IMR-90 (cell line): ENCODE data around the gene GCLC. TPM values are rescaled to one million over a fixed set of nuclear protein-coding genes. Genes with fewer than 3 reads are reported as not detected.

Source experiments
- ATAC-seq: fragments of 200-7000 bp; cut with Tn5 transposase; 2 replicates; pipeline ENCODE4 v1.9.1; 2020; ENCODE audit warnings: low read depth, mild to moderate bottlenecking, moderate library complexity
- BruUV-seq: library from RNA; stranded (reverse); fragments of 400-500 nt; replicated peaks from 2 replicates; lab custom pipeline; 2021; lab: Mats Ljungman, UMichigan
- CTCF ChIA-PET: fragments of 300-600 bp; formaldehyde crosslinking; extraction: SDS; loops from one replicate; lab custom pipeline; 2021; ENCODE audit warnings: antibody characterized with exemption; lab: Yijun Ruan, JAX
- POLR2A ChIA-PET: fragments of 300-600 bp; sonication (Branson Sonifier 250); formaldehyde crosslinking; loops from one replicate; lab custom pipeline; 2022; ENCODE audit warnings: antibody characterized with exemption; ENCODE audit not compliant: unreplicated experiment; lab: Charles Lee
- DNase-seq: peaks from one replicate; pipeline ENCODE4 v3.0.0; 2013
- H2AFZ ChIP-seq: replicated peaks from 2 replicates; pipeline ENCODE3; 2013; ENCODE audit warnings: low read length, mild to moderate bottlenecking; ENCODE audit not compliant: poor library complexity
- H2AK5ac ChIP-seq: 2 replicates; pipeline ENCODE4 v1.6.1; 2013; ENCODE audit warnings: low read depth, low read length, inconsistent platforms
- H2AK9ac ChIP-seq: replicated peaks from 2 replicates; pipeline ENCODE3; 2013; ENCODE audit warnings: mild to moderate bottlenecking, low read depth, low read length, moderate library complexity; ENCODE audit not compliant: poor library complexity
- H2BK120ac ChIP-seq: 2 replicates; pipeline ENCODE4 v1.6.1; 2013; ENCODE audit warnings: low read depth, low read length, inconsistent platforms
- H2BK15ac ChIP-seq: 3 replicates; pipeline ENCODE4 v1.6.1; 2013; ENCODE audit warnings: low read depth, low read length, inconsistent platforms
- H2BK20ac ChIP-seq: 2 replicates; pipeline ENCODE4 v1.6.1; 2013; ENCODE audit warnings: low read depth, mild to moderate bottlenecking, inconsistent platforms, low read length, moderate library complexity
- H2BK5ac ChIP-seq: 2 replicates; pipeline ENCODE4 v1.6.1; 2013; ENCODE audit warnings: mild to moderate bottlenecking, low read depth, low read length, inconsistent platforms; ENCODE audit not compliant: poor library complexity, severe bottlenecking
- H3K14ac ChIP-seq: replicated peaks from 2 replicates; pipeline ENCODE4 v1.6.1; 2013; ENCODE audit warnings: low read depth, low read length, inconsistent platforms
- H3K18ac ChIP-seq: 2 replicates; pipeline ENCODE4 v1.6.1; 2013; ENCODE audit warnings: low read depth, low read length, control low read depth
- H3K23ac ChIP-seq: 2 replicates; pipeline ENCODE4 v1.6.1; 2013; ENCODE audit warnings: low read depth, low read length, inconsistent platforms
- H3K27ac ChIP-seq: 2 replicates; pipeline ENCODE4 v1.5.1; 2013; ENCODE audit warnings: mild to moderate bottlenecking, control low read depth, low read length; ENCODE audit not compliant: insufficient read depth
- H3K27me3 ChIP-seq: 2 replicates; pipeline ENCODE4 v1.6.1; 2013; ENCODE audit warnings: low read length; ENCODE audit not compliant: control insufficient read depth, insufficient read depth
- H3K36me3 ChIP-seq: 2 replicates; pipeline ENCODE4 v1.6.1; 2013; ENCODE audit warnings: low read length, mixed read lengths; ENCODE audit not compliant: control insufficient read depth, insufficient read depth
- H3K4ac ChIP-seq: 2 replicates; pipeline ENCODE4 v1.6.1; 2013; ENCODE audit warnings: low read depth, low read length, inconsistent platforms
- H3K4me1 ChIP-seq: 2 replicates; pipeline ENCODE4 v1.6.1; 2013; ENCODE audit warnings: low read length, mixed read lengths; ENCODE audit not compliant: control insufficient read depth, insufficient read depth
- H3K4me2 ChIP-seq: 2 replicates; pipeline ENCODE4 v1.6.1; 2013; ENCODE audit warnings: low read depth, mild to moderate bottlenecking, control low read depth, low read length, moderate library complexity
- H3K4me3 ChIP-seq: 2 replicates; pipeline ENCODE4 v1.5.1; 2013; ENCODE audit warnings: low read depth, mild to moderate bottlenecking, control low read depth, low read length, moderate library complexity; ENCODE audit not compliant: insufficient read depth
- H3K56ac ChIP-seq: 2 replicates; pipeline ENCODE4 v1.6.1; 2013; ENCODE audit warnings: low read length, inconsistent platforms; ENCODE audit not compliant: insufficient read depth; ENCODE audit errors: extremely low read depth
- H3K79me1 ChIP-seq, 2 experiments: 2 replicates each; pipeline ENCODE4 v1.6.1; 2013; ENCODE audit warnings: low read length in 2 of 2, inconsistent platforms in 1 of 2, low read depth in 1 of 2
- H3K9ac ChIP-seq: 2 replicates; pipeline ENCODE4 v1.6.1; 2013; ENCODE audit warnings: low read depth, low read length, control low read depth
- H3K9me1 ChIP-seq: 2 replicates; pipeline ENCODE4 v1.6.1; 2013; ENCODE audit warnings: low read length, inconsistent platforms; ENCODE audit not compliant: insufficient read depth
- H3K9me3 ChIP-seq: 2 replicates; pipeline ENCODE4 v1.6.1; 2013; ENCODE audit warnings: low read length; ENCODE audit not compliant: control insufficient read depth, insufficient read depth
- H4K20me1 ChIP-seq: 2 replicates; pipeline ENCODE4 v1.6.1; 2013; ENCODE audit warnings: low read length, inconsistent platforms; ENCODE audit not compliant: insufficient read depth
- H4K5ac ChIP-seq: 2 replicates; pipeline ENCODE4 v1.6.1; 2013; ENCODE audit warnings: mild to moderate bottlenecking, low read depth, low read length, control low read depth
- H4K8ac ChIP-seq, 2 experiments: 2 replicates each; pipeline ENCODE4 v1.6.1; 2013; ENCODE audit warnings: low read depth in 2 of 2, low read length in 2 of 2, control low read depth in 1 of 2, inconsistent platforms in 1 of 2
- H4K91ac ChIP-seq: 2 replicates; pipeline ENCODE4 v1.6.1; 2013; ENCODE audit warnings: low read depth, low read length, inconsistent platforms; ENCODE audit not compliant: insufficient read depth
- BHLHE40 ChIP-seq: fragments of 150-350 bp; IDR thresholded peaks from 2 replicates; pipeline ENCODE4 v1.6.1; 2016; ENCODE audit warnings: mild to moderate bottlenecking, low read depth, low read length
- CEBPB ChIP-seq: IDR thresholded peaks from 2 replicates; pipeline ENCODE4 v1.6.1; 2012; ENCODE audit warnings: low read depth, low read length, improper control_type of control experiment
- CHD1 ChIP-seq: IDR thresholded peaks from 2 replicates; pipeline ENCODE4 v1.6.1; 2012; ENCODE audit warnings: low read depth, low read length, improper control_type of control experiment
- FOS ChIP-seq: fragments of 150-350 bp; IDR thresholded peaks from 2 replicates; pipeline ENCODE4 v1.6.1; 2016; ENCODE audit warnings: low read depth, low read length
- MAFK ChIP-seq: IDR thresholded peaks from 2 replicates; pipeline ENCODE4 v1.6.1; 2012; ENCODE audit warnings: low read depth, low read length, improper control_type of control experiment
- MAZ ChIP-seq: IDR thresholded peaks from 2 replicates; pipeline ENCODE4 v1.6.1; 2012; ENCODE audit warnings: low read depth, mild to moderate bottlenecking, low read length, improper control_type of control experiment, moderate library complexity, borderline replicate concordance
- MXI1 ChIP-seq: IDR thresholded peaks from 2 replicates; pipeline ENCODE4 v1.6.1; 2012; ENCODE audit warnings: low read depth, mild to moderate bottlenecking, low read length, moderate library complexity, borderline replicate concordance
- NFE2L2 ChIP-seq: fragments of 150-350 bp; IDR thresholded peaks from 2 replicates; pipeline ENCODE4 v1.6.1; 2016; ENCODE audit warnings: low read depth, mild to moderate bottlenecking, low read length
- POLR2A ChIP-seq: IDR thresholded peaks from 2 replicates; pipeline ENCODE4 v1.6.1; 2012; ENCODE audit warnings: mild to moderate bottlenecking, low read depth, low read length
- RAD21 ChIP-seq: IDR thresholded peaks from 2 replicates; pipeline ENCODE4 v1.6.1; 2012; ENCODE audit warnings: low read length, improper control_type of control experiment
- RCOR1 ChIP-seq: IDR thresholded peaks from 2 replicates; pipeline ENCODE4 v1.6.1; 2012; ENCODE audit warnings: mild to moderate bottlenecking, low read length, improper control_type of control experiment; ENCODE audit not compliant: insufficient replicate concordance
- RFX5 ChIP-seq: IDR thresholded peaks from 2 replicates; pipeline ENCODE4 v1.8.0; 2012; ENCODE audit warnings: low read depth, mild to moderate bottlenecking, low read length, moderate library complexity
- SMC3 ChIP-seq: fragments of 150-350 bp; IDR thresholded peaks from 2 replicates; pipeline ENCODE4 v1.6.1; 2016; ENCODE audit warnings: low read depth, mild to moderate bottlenecking, antibody characterized with exemption, low read length, moderate library complexity
- USF2 ChIP-seq: fragments of 150-350 bp; IDR thresholded peaks from 2 replicates; pipeline ENCODE4 v1.6.1; 2017; ENCODE audit warnings: mild to moderate bottlenecking, antibody characterized with exemption, low read length, low read depth
- WGBS, 2 experiments: methylation state at CpG; one replicate each; pipeline versions ENCODE4 v1.1.5 to v1.1.7; 2013; ENCODE audit warnings: missing lambda C conversion rate in 2 of 2; ENCODE audit not compliant: insufficient read length in 1 of 2; ENCODE audit errors: extremely low coverage in 2 of 2; 5-methylcytosine and 5-hydroxymethylcytosine counted together
- dilution Hi-C: fragments of 300-500 bp; cut with HindIII; formaldehyde crosslinking; loops from one replicate; pipeline ENCODE4 v1.14.3; 2018; ENCODE audit warnings: low sequenced_read_pairs; ENCODE audit not compliant: unreplicated experiment
- in situ Hi-C: fragments of 300-500 bp; cut with MboI; formaldehyde crosslinking; loops from 3 replicates; pipeline ENCODE4 v1.14.3; 2019; ENCODE audit warnings: low sequenced_read_pairs, inconsistent platforms, mixed read lengths
- intact Hi-C: fragments of 100-400 bp; cut with micrococcal nuclease; formaldehyde crosslinking; loops from 2 replicates; pipeline ENCODE4 v1.10.0; 2022
- polyA plus RNA-seq, 3 experiments: library from polyadenylated mRNA; depleted of rRNA; stranded (reverse); fragments of >200 nt; gene quantifications; 2 replicates each; pipeline ENCODE4 v1.2.3, GENCODE V29; 2012; ENCODE audit warnings: low replicate concordance in 1 of 3
- total RNA-seq: library from RNA; depleted of rRNA; stranded (reverse); fragments of >200 nt; gene quantifications from 2 replicates; pipeline ENCODE4 v1.2.3, GENCODE V29; 2012
- TF ChIP-seq, protein P1 (sequence below): conservative IDR thresholded peaks from 2 replicates; pipeline ENCODE4 v1.5.1; 2012; ENCODE audit warnings: mild to moderate bottlenecking, low read depth, low read length, improper control_type of control experiment
- TF ChIP-seq, protein P2 (sequence below): fragments of 150-350 bp; IDR thresholded peaks from 2 replicates; pipeline ENCODE4 v1.6.1; 2016; ENCODE audit warnings: low read depth, mild to moderate bottlenecking, low read length, moderate library complexity, borderline replicate concordance

The GCLC gene
- total and polyA plus RNA-seq, 2 of the 4 experiments (the other 2 are of a cell fraction), result 14.2 to 24.2 TPM

DNA sequence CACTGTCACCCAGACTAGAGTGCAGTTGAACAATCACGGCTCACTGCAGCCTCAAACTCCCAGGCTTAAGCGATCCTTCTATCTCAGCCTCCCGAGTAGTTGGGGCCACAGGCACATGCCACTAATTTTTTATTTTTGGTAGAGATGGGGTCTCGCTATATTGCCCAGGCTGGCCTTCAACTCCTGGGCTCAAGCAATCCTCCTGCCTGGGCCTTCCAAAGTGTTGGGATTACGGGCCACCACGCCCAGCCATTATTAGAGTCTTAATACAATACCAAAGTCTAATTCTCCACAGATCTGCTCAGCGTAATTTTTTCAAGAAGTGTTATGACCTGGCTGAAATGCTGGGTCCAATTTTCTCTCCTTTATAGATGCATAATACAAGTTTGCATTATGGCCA lies 3.0 kb downstream of the GCLC start:
- Histone ChIP-seq H2BK15ac (no peak overlapping the region), H3K36me3 (peaks cover 7% of the 10 kb centered on the region), H2AK5ac (no peak overlapping the region), H3K27ac (no peak overlapping the region), H4K8ac (no peak overlapping the region), H3K56ac (no peak overlapping the region), H2AFZ (no peak overlapping the region), H3K4me3 (no peak overlapping the region), H3K9ac (no peak overlapping the region), H3K14ac (no peak overlapping the region; the same call in 1 of the 2 replicates), H3K9me3 (no peaks in the 10 kb centered on the region), H2BK120ac (no peak overlapping the region), H3K23ac (0 out of 2 replicates have a peak overlapping the region, but pooled peaks have one; percentile 39), H3K4me1 (peaks cover 18% of the 10 kb centered on the region), H2AK9ac (no peak overlapping the region), H4K91ac (no peak overlapping the region), H3K4me2 (peak overlapping the region; percentile 50), H3K9me1 (peaks cover 10% of the 10 kb centered on the region), H4K5ac (no peak overlapping the region), H2BK5ac (no peak overlapping the region), H3K79me1 (peaks cover 22 to 64% of the 10 kb centered on the region in 2 experiments), H3K27me3 (no peaks in the 10 kb centered on the region), H3K4ac (no peak overlapping the region), H4K20me1 (peaks cover 20% of the 10 kb centered on the region), H3K18ac (0 out of 2 replicates have a peak overlapping the region, but pooled peaks have one; percentile 24), H2BK20ac (no peak overlapping the region)
- dilution Hi-C loops, result no loop called here
- in situ Hi-C loops, result no loop called here
- ChIA-PET POLR2A (no interaction called here), CTCF (interaction anchor here (0.7 kb wide), 1 partner anchor 184 kb away, joined by 5 read pairs; no protein-coding TSS in a partner anchor)
- intact Hi-C loops, result no loop called here
- no peak for ATAC-seq
- TF ChIP-seq POLR2A (no peak), FOS (no peak), NFE2L2 (no peak), CHD1 (no peak), USF2 (no peak), MAZ (no peak), RCOR1 (no peak), RFX5 (no peak), MXI1 (no peak), MAFK (no peak), RAD21 (no peak), CEBPB (no peak), BHLHE40 (no peak), SMC3 (no peak)
- TF ChIP-seq, protein P1, sequence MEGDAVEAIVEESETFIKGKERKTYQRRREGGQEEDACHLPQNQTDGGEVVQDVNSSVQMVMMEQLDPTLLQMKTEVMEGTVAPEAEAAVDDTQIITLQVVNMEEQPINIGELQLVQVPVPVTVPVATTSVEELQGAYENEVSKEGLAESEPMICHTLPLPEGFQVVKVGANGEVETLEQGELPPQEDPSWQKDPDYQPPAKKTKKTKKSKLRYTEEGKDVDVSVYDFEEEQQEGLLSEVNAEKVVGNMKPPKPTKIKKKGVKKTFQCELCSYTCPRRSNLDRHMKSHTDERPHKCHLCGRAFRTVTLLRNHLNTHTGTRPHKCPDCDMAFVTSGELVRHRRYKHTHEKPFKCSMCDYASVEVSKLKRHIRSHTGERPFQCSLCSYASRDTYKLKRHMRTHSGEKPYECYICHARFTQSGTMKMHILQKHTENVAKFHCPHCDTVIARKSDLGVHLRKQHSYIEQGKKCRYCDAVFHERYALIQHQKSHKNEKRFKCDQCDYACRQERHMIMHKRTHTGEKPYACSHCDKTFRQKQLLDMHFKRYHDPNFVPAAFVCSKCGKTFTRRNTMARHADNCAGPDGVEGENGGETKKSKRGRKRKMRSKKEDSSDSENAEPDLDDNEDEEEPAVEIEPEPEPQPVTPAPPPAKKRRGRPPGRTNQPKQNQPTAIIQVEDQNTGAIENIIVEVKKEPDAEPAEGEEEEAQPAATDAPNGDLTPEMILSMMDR, result no peak
- TF ChIP-seq, protein P2, sequence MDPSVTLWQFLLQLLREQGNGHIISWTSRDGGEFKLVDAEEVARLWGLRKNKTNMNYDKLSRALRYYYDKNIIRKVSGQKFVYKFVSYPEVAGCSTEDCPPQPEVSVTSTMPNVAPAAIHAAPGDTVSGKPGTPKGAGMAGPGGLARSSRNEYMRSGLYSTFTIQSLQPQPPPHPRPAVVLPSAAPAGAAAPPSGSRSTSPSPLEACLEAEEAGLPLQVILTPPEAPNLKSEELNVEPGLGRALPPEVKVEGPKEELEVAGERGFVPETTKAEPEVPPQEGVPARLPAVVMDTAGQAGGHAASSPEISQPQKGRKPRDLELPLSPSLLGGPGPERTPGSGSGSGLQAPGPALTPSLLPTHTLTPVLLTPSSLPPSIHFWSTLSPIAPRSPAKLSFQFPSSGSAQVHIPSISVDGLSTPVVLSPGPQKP, result no peak
- no peak for DNase-seq
- no CpG with 5 or more reads among the region's 7 CpGs for WGBS, 2 experiments
- no TSS peak for BruUV-seq
